Endometrial microvascular endothelial cells (primary cell): Measurements from ENCODE around the gene RBMS1. TPM values are rescaled to one million over a fixed set of nuclear protein-coding genes. Genes with fewer than 3 reads are reported as not detected.

Experiments
- in situ Hi-C: cut with HindIII; loops from 2 replicates; pipeline ENCODE4 v1.10.0; 2017; ENCODE audit warnings: low sequenced_read_pairs, low pct_unique_long_range_greater_than_20kb; ENCODE audit errors: inconsistent ontology term
- total RNA-seq: library from RNA; depleted of rRNA; stranded (reverse); fragments of >200 nt; gene quantifications from one replicate; pipeline ENCODE4 v1.2.3, GENCODE V29; 2015; ENCODE audit errors: inconsistent ontology term

RBMS1 gene, protein sequence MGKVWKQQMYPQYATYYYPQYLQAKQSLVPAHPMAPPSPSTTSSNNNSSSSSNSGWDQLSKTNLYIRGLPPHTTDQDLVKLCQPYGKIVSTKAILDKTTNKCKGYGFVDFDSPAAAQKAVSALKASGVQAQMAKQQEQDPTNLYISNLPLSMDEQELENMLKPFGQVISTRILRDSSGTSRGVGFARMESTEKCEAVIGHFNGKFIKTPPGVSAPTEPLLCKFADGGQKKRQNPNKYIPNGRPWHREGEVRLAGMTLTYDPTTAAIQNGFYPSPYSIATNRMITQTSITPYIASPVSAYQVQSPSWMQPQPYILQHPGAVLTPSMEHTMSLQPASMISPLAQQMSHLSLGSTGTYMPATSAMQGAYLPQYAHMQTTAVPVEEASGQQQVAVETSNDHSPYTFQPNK
- total RNA-seq = 61.1 TPM

DNA sequence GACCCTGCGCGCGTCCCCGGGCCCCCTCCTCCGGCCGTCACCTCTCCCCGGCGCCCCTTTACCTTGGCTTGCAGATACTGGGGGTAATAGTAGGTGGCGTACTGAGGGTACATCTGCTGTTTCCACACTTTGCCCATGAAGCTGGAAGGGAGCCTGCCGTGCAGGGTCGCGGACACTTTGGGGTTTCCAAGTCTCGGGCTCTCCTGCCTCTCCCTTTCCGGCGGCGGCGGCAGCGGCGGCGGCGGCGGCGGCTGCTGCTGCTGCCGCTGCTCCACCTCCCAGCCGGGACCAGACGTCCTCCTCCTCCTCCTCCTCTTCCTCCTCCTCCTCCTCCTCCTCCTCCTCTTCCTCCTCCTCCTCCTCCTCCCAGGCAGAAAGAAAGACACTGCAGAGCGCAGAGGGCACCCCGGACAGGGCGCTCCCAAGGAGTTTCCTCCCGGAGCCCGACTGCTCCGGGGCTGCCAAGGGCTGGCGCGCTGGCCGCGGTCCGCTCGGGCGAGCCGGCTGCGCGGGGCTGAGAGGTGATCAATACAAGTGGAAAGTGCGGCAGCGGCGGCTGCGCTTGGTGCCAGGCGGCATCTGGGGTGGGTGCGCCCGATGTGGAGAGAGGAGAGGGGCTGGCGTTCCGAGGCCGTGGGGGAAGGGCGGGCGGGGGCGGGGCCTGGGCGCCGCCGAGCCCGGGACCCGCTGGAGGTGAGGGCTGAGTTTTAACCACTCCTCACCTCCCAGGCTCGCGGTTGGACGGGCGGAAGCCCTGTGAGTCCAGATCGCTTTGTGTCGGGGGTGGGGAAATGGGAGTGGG, at the start of gene RBMS1:
Gene RBMS1 (minus strand): TSS at position 581 of the 802 bp plus-strand sequence. CDS start 444 bp downstream, at position 137.
- in situ Hi-C loops = no loop called here

DNA sequence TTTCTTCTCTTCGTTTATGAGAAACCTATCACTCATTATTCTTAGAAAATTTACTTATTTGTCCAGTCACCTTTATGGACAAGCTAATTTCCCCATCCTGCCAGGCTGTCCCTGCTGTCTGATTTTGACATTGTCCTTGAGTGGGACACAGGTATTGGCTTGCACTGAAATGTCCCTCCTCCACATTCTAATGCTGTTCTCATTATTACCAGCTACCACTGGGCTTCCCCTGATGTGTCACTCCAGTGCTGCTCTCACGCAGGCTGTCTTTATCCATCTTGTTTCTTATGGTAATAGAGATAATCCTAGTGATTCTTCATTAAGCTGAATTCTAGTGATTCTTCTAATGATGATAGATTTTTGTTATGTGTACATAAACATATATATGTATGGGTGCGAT, 48.1 kb upstream of the RBMS1 start:
- in situ Hi-C loops = no loop called here

DNA sequence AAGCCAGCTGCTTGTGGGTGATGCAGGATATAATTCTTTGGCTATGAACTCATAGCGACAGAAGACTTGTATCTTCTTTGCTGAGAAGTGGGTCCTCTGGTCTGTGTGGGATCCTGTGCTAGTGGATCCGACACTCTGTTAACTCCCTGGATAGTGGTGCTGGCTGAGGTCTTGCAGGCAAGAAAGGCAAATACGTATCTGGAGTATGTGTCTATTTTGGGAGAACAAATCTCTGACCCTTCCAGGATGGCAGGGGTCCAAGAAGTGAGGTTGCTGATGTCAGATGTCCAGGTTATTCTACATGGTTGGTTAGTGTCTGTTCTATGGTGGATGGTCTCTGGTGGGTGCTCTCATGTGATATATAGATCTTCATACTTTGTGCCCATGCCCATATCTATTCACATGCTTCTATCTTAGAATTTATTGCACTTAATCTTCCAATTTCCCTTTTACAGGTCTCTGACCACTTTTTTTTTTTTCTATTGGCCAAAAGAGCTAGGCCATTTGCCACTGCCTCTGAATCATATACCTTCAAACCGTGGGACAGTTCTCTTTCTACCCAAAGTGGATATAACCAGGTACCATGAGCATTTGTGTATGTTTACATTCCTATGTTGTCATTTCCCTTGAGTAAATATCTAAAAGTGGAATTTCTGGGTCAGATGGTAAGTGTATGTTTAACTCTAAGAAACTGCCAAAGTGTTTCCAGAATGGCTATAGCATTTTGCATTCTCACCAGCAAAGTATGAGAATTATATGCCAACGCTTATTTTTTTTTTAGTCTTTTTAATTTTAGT, 45.1 kb upstream of the RBMS1 start:
- in situ Hi-C loops = no loop called here

DNA sequence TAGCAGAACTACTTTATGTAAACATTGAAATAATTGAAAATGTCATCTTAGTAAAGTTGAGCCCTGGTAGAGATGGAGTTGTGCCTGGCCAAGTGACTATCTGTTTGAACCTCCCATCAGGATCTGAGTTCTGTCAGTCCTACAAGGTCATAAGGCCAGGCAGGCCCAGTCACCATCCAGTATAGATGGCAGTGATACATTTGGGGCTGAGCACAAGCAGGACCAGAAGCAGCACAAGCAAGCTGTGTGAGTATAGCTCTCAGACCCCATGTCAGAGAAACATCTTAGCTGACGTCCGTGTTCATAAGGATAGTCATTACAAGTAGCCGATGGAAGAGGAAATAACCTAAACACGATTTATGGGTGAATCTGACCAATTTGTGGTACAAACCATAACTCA, 44.5 kb upstream of the RBMS1 start:
- in situ Hi-C loops = no loop called here

DNA sequence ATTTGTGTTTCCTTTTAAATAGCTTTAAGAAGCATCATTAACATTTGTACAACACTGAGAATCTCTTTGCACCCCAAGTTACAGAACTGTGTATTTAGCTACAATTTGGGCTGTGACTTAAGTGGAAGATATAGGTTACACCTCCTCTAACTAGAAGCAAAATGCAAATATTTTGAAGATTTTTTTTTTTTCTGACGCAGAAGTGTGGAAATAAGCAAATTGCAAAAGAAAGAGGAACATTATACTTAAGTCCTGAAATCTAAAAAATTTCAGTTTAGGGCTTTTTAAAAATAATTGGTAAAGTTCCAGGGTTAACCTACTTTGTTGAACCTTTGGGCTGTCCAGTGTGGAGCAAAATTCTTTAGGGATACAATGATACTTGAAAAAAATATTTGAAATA, 41.4 kb upstream of the RBMS1 start:
- in situ Hi-C loops = no loop called here

DNA sequence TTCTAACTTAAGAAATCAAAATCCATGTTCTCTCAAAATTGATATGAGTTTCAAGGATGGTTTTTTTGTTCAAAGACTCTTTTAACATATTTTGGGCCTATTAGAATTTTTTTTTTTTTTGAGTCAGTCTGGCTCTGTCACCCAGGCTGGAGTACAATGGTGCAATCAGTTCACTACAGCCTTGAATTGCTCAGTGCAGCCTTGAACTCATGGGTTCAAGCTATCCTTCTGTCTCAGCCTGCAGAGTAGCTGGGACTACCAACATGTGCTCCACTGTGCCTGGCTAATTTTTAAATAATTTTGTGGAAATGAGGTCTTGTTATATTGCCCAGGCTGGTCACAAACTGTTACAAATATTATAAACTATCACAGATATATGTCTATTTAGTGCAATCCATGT, 40.6 kb upstream of the RBMS1 start:
- in situ Hi-C loops = no loop called here

DNA sequence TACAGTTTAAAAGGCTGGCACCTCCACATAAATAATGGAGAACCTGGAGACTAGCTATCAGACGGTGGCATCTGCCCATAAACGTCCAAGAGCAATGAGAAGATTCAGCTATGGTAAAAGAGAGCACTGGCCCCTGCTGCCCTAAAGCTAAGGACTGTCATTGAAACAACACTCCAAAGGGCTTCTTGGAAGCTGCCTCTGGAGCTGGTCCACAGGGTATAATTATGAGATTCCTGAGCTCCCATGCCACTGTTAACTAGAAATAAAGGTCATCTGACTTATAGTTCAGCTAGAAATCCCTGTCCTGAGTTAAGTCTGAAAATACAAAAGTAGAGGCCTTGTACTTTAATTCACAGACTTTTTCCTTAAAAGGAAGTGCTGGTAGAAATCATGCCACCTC, 39.9 kb upstream of the RBMS1 start:
- in situ Hi-C loops = no loop called here

DNA sequence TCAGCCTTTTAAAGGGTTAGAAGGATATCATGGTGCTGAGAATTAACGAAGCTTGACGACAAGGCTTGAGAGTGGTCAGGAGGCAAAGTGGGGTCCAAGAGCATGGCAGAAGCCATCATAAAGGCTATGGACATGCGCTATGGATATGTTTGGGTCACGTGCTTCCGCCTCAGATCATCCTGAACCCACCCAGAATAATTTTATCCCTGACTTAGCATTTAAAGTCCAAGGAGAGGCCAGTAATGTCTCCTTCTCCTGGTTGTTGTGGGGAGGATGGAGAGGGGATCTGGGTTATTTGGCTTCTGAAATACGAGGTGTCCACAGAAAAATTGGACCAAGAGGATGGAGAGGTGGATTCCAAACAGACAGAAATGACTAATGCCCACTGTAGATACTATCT, 38.8 kb upstream of the RBMS1 start:
- in situ Hi-C loops = no loop called here

DNA sequence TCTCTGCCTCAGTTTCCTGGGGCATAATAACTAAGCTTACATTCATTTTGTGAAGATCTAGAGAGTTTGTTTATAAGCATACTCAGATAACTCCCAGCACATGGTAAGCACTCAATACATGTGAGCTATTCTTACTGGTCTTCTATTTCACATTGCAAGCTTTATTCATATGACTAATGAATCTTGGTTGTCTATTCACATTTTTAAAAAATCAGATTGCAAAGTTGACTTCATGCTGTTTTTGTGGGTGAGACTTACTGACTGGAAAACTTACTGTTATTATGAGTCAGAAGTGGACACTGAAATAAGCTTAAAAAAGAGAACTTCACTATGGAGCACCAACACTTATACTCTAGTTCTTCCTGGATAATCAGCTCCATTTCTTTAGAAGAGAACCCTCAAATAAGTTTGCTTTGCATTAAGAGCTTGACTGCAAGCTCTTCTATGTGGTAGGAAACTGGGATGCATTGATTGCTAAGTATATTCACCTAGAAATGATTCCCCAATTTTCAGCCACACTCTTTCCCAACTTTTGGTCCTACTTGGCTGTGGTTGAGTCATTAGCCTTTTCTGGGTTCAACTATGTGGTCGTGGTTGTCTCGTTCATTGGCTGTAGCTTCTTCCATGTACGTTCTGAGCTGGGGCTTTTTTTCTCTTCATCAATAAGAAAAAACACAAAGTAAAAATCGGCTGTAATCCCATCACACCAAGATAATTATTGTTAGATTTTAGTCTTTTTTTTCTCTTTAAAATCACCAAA, 29.5 kb upstream of the RBMS1 start:
- in situ Hi-C loops = no loop called here

DNA sequence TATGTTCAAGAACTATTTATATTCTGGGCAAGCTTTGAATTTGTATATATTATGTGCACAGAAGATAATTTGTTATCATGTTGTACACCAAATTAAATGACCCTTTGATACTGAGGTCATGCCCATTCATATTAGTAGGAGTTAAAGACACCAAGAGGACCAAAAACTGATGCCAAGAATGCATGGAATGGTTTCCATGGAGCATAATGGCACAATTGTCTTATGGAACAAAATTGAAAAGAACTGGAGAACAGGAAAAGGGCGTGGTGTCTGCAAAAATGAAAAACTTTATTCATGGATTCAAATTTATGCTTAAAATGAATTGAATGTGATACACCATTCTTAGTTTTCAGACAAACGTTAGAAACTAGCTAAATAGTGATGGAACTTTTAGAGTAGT, 24.1 kb upstream of the RBMS1 start:
- in situ Hi-C loops = no loop called here

DNA sequence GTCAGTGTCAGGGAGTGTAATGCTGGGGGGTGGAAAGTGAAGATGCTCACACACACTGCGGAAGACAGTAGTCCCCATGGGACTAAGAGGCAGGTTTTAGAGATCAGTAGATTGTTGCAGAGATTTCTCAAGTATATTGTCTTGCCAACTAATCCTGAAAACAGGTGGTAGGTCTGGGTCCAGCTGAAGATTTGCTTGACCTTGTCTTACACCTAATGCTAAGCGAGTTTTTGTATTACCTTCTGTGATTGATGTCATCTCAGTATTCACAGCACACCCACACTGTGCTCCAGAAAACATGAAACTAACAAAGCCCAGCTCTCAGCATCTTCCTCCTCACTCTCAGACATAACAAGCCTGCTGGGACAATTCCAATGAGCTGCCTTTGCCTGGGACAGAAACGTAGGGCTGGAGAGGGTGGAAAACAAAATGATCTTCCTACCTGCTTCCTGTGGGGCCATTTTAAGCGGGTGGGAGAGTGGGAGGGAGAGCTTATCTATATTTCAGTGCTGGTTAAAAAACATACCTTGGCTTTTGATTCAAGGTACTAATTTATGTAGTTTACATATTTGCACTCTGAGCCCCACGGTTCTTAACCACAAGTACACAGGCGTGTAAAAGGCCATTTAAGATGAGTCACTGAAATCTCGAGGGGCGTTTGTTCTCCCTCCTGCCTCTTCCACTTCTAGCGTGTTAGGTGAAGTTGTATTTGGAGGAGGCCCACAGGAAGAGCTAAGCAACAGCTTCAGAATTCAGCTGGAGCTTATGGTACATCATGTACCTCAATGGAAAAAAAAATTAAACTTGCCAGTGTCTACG, 23.1 kb upstream of the RBMS1 start:
- in situ Hi-C loops = no loop called here

DNA sequence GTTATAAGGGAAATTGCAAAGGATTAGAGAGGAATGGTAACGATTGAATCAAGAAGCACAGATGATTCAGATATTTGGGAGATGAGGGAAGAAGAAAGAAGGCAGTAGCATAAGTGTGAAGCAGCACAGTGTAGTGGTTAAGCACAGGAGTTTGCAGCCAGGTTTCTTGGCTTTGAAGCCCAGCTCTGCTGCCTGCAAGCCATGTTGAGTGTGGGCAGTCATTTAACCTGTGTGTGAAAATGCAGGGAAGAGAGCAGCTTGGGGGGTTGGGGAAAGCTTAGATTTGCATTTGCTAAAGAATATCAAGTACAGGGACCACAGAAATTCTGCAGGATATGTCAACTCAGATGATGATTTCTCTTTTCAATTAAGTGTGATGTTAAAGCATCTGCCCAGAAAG, 21.5 kb upstream of the RBMS1 start:
- in situ Hi-C loops = no loop called here

DNA sequence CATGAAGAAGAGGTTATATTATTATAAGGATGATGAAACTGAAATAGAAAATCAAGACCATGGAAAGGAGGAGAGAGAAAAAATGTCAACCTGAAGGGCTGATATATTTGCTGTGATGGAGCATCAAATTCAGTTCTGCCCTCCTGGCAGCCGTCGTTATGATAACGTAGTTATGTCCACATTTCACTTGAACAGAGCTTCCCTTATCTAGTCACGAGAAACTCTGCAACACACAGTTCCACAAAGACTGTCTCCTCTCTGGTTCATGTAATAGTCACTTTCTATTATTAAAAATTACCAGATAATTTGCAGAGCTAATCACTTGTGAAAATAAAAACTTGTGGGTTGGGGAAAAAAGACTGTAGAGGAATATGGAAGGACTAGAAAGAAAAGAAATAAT, 19.5 kb upstream of the RBMS1 start:
- in situ Hi-C loops = no loop called here

DNA sequence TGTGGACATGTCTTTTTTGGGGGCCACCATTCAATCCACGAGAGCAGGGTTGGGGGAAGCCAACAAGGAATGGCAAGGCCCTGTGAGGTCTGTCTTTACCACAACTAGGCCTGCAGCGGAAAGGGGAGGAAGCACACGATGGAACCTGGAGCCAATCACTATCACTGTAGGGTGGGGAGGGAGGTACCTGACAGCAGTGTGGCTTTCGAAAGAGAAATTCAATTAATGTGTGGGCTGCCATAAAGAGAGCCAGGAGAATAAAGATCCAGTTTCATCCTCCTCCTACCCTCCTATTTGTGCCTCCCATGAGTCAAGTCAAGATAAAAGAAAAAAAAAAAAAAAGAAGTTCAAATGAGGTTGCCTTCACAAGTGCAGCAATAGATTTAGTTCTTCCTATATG, 18.9 kb upstream of the RBMS1 start:
- in situ Hi-C loops = no loop called here

DNA sequence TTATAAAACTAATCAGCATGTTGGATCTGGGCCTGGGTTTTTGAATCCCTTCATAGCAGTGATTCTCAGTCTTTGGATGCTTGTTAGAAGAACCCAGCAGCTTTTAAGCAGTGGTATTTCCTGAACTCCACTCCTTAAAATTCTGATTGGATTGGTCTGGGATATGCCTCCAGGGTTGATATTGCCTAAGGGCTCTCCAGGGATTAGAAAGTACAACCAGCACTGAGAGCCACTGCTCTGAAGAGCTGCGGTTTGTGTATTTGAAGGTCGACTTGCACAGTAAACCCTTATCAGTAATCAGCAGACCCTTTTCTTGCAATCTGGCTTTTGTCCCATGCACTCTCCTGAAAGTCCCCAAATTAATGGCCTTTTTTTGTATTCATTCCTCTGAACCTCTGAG, 17.0 kb upstream of the RBMS1 start:
- in situ Hi-C loops = no loop called here

DNA sequence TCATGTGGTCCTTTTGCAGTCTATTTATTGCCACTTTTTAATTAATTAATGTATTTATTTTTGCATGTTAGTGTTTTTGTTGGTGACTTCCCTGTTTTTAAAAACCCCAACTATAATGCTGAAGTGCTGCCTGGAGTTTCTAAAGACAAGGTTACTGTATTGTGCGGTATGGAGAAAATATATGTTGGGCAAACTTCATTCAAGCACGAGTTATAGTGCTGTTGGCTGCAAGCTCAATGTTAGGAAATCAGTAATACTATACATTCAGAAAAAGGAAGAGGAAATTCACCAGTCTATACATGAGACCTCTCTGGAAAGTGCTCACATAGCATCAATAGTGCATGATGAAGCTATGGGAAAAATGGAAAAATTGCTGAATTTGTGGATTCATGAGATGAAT, 15.4 kb upstream of the RBMS1 start:
- in situ Hi-C loops = no loop called here

DNA sequence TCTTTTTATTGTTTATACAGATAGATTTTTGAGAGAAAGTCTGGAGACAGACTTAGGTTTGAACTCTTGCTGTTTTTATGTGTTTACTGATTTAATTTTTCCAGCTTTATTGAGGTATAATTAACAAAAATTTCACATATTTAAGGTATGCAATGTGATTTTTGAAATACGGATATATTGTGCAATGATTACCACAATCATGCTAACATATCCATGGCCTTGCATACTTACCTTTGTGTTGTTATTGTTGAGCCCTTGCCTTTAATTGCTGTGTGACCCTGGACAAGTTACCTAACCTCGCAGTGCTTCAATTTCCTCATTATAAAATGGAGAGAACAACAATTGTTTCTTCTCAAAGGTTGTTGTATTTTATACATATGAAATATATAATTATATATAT, 13.9 kb upstream of the RBMS1 start:
- in situ Hi-C loops = no loop called here

DNA sequence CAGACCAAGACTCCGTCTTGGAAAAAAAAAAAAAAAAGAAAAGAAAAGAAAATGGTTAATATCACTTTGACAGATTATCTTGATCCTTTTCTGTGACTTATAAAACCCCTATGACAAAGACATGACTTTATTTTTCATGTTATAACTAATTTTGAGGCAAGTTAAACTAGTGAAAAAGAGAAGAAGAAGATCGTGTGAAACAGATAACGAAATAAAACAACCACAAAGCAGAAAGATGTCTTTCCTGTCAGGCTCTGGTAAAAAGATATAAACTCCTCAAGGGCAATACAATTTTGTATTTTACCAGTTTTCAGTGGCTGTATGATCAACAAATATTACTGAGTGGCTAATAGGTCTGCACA, 13.4 kb upstream of the RBMS1 start:
- in situ Hi-C loops = no loop called here
